ENCODE results near the gene TAF9. TPM values are rescaled to one million over a fixed set of nuclear protein-coding genes. Genes with fewer than 3 reads are reported as not detected.
"Not testable (repeated sequence)": the region's sequence is repeated elsewhere in the genome, so short reads cannot be mapped to it uniquely, and the experiment has no call there.

TAF9 gene
- total and polyA plus RNA-seq, 2 donors from 2014 or later, result 42.4 to 46.4 TPM

DNA sequence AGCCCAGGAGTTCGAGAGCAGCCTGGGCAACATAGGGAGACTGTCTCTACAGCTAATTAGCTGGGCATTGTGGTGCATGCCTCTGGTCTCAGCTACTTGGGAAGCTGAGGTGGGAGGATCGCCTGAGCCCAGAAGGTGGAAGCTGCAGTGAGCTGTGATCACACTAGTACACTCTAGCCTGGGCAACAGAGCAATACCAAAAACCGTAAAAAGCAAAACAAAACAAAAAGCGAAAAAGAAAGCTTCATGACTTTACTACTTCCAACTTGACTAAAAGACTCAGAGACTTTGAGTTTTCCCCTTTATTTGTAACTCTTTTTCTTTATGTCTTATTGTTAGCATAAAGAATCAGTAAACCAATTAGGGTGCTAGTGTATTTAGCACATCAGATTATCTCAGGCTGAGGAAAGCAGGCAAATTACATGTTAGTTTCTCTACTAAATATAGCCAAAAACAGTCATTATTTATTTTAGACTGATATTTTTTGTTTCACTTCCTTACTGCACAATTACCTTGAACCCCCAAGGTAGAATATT is 5.7 kb upstream of the TAF9 start:
- Histone ChIP-seq H3K9me3 (ENCODE audit: control insufficient read depth in 2 of 3, insufficient read depth in 1 of 3, low read length in 3 of 3) (no peaks in the 10 kb centered on the region), H3K27ac (ENCODE audit: low read depth in 2 of 2, low read length in 2 of 2) (no peak overlapping the region), H3K36me3 (ENCODE audit: control insufficient read depth in 2 of 3, insufficient read depth in 3 of 3, low read length in 3 of 3) (peaks cover 0 to 25% (median 3%) of the 10 kb centered on the region in 3 donors), H3K4me3 (ENCODE audit: low read length in 3 of 3) (no peak overlapping the region), H3K27me3 (ENCODE audit: control insufficient read depth, insufficient read depth, low read length) (no peaks in the 10 kb centered on the region), H3K9ac (ENCODE audit: low read length in 3 of 3) (no peak overlapping the region), H3K4me1 (ENCODE audit: control insufficient read depth in 2 of 3, insufficient read depth in 2 of 3, low read depth in 1 of 3, low read length in 3 of 3) (peaks cover 0 to 5% (median 0%) of the 10 kb centered on the region in 3 donors)
- FAIRE-seq (no peak), DNase-seq (no peak)
- intact Hi-C loops (cut with DNase I), result no loop called here
- TF ChIP-seq, protein P1, sequence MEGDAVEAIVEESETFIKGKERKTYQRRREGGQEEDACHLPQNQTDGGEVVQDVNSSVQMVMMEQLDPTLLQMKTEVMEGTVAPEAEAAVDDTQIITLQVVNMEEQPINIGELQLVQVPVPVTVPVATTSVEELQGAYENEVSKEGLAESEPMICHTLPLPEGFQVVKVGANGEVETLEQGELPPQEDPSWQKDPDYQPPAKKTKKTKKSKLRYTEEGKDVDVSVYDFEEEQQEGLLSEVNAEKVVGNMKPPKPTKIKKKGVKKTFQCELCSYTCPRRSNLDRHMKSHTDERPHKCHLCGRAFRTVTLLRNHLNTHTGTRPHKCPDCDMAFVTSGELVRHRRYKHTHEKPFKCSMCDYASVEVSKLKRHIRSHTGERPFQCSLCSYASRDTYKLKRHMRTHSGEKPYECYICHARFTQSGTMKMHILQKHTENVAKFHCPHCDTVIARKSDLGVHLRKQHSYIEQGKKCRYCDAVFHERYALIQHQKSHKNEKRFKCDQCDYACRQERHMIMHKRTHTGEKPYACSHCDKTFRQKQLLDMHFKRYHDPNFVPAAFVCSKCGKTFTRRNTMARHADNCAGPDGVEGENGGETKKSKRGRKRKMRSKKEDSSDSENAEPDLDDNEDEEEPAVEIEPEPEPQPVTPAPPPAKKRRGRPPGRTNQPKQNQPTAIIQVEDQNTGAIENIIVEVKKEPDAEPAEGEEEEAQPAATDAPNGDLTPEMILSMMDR (IDR thresholded peaks at IDR 0.05; ENCODE audit: borderline replicate concordance, extremely low read depth, insufficient read depth), result no peak

DNA sequence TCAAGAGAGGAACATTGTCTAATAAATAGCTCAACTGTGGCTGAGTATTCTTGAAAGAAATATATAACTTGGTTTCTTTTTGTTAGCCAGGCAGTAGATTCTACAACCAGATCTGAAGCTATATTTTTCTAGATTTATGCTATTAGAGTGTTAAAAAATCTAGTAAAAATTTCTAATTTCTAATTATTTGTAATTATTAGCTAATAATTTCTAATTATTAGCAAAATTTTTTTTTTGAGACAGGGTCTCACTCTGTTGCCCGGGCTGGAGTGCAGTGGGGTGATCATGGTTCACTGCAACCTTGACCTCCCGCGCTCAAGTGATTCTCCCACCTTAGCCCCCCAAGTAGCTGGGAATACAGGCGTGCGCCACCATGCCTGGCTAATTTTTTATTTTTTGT is 3.1 kb upstream of the TAF9 start:
- intact Hi-C loops (cut with DNase I), result no loop called here
- peaks cover 0 to 16% (median 0%) of the 10 kb centered on the region in 3 donors for H3K36me3 ChIP-seq (ENCODE audit: control insufficient read depth in 2 of 3, insufficient read depth in 3 of 3, low read length in 3 of 3)
- TF ChIP-seq, protein P1 (IDR thresholded peaks at IDR 0.05; ENCODE audit: borderline replicate concordance, extremely low read depth, insufficient read depth), result no peak
- H3K4me3 ChIP-seq (ENCODE audit: low read length in 3 of 3), result no peak overlapping the region
- H3K9ac ChIP-seq (ENCODE audit: low read length in 3 of 3), result no peak overlapping the region
- no peaks in the 10 kb centered on the region for H3K27me3 ChIP-seq (ENCODE audit: control insufficient read depth, insufficient read depth, low read length)
- FAIRE-seq (no peak), DNase-seq (no peak)
- H3K4me1 ChIP-seq (ENCODE audit: control insufficient read depth in 2 of 3, insufficient read depth in 2 of 3, low read depth in 1 of 3, low read length in 3 of 3), result peaks cover 0 to 10% (median 4%) of the 10 kb centered on the region in 3 donors
- H3K9me3 ChIP-seq (ENCODE audit: control insufficient read depth in 2 of 3, insufficient read depth in 1 of 3, low read length in 3 of 3), result no peaks in the 10 kb centered on the region
- H3K27ac ChIP-seq (ENCODE audit: low read depth in 2 of 2, low read length in 2 of 2), result no peak overlapping the region

DNA sequence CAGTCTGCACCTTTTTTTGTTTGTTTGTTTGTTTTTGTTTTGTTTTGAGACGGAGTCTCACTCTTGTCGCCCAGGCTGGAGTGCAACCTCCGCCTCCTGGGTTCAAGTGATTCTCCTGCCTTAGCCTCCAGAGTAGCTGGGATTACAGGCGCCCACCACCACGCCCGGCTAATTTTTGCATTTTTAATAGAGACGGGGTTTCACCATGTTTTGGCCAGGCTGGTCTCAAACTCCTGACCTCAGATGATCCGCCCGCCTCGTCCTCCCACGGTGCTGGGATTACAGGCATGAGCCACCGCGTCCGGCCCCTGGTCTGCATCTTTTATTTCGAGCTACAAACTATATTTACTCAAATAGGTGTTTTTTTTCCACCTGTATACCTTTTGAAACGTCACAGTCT is 1.0 kb upstream of the TAF9 start:
- FAIRE-seq; H3K9me3 ChIP-seq (ENCODE audit: control insufficient read depth in 2 of 3, insufficient read depth in 1 of 3, low read length in 3 of 3); H3K27me3 ChIP-seq (ENCODE audit: control insufficient read depth, insufficient read depth, low read length); intact Hi-C loops (cut with DNase I); H3K36me3 ChIP-seq (ENCODE audit: control insufficient read depth in 2 of 3, insufficient read depth in 3 of 3, low read length in 3 of 3); DNase-seq: not testable (repeated sequence)
- Histone ChIP-seq H3K4me3 (ENCODE audit: low read length in 3 of 3) (peak overlapping the region; percentile 85 to 97 (median 97)), H3K4me1 (ENCODE audit: control insufficient read depth in 2 of 3, insufficient read depth in 2 of 3, low read depth in 1 of 3, low read length in 3 of 3) (peaks cover 0 to 10% (median 4%) of the 10 kb centered on the region in 3 donors), H3K27ac (ENCODE audit: low read depth in 2 of 2, low read length in 2 of 2) (peak overlapping the region in 1 of 2 donors; percentile 100), H3K9ac (ENCODE audit: low read length in 3 of 3) (peak overlapping the region; percentile 74 to 94 (median 92))

DNA sequence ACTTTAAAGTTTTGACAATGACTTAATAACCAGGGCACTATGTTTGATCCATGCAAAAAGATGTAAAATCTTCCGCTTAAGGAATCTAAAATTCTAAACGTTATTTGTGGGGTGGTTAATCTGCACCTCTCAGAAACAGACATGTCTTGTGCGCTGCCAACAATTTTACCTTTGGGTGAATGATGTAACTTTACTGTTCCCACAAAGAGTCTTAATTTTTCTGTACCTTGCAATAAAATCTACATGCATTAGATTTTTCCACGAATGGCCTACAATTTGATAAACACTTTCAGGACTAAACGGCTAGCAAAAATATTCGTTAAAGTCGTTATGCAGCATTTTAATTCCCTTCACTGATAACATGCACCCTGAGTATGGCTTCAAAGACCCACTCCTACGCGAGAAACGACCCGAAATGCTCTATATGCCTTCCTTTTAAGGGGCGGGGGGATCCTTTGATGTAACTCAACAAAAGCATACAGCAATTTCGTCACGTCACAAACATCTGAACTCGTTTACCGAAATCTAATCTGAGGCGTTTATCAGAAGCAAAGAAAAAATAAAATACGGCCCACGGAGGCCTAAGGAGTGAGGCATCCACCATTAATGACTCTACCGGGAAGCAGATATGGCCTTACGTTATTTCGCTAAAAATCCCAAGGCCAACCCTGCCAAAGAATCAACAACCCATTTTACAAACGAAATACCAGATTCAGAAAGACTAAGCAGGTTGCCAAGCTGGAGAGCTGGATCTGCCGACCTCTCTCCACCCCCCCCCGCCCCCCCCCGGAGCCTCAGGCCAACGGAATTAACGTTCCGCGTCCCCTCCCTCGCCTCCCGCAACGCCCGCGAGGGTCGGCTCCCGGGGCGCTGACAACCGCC is 621 bp downstream of the TAF9 start:
- Histone ChIP-seq H3K9me3 (ENCODE audit: control insufficient read depth in 2 of 3, insufficient read depth in 1 of 3, low read length in 3 of 3) (no peaks in the 10 kb centered on the region), H3K4me3 (ENCODE audit: low read length in 3 of 3) (peak overlapping the region; percentile 85 to 97 (median 97)), H3K27me3 (ENCODE audit: control insufficient read depth, insufficient read depth, low read length) (no peaks in the 10 kb centered on the region), H3K9ac (ENCODE audit: low read length in 3 of 3) (peak overlapping the region; percentile 94), H3K4me1 (ENCODE audit: control insufficient read depth in 2 of 3, insufficient read depth in 2 of 3, low read depth in 1 of 3, low read length in 3 of 3) (peaks cover 0 to 10% (median 4%) of the 10 kb centered on the region in 3 donors), H3K27ac (ENCODE audit: low read depth in 2 of 2, low read length in 2 of 2) (peak overlapping the region; percentile 98 to 100), H3K36me3 (ENCODE audit: control insufficient read depth in 2 of 3, insufficient read depth in 3 of 3, low read length in 3 of 3) (peaks cover 6 to 11% (median 8%) of the 10 kb centered on the region in 3 donors)
- TF ChIP-seq, protein P1 (IDR thresholded peaks at IDR 0.05; ENCODE audit: borderline replicate concordance, extremely low read depth, insufficient read depth), result no peak
- FAIRE-seq (no peak), DNase-seq (peak in 2 of 5 donors; percentile 69 to 76)
- intact Hi-C loops (cut with DNase I), result no loop called here

Data from kidney (tissue), 14 donors.